Activated T-helper 2 cell treated with anti-CD3 and anti-CD28 coated beads, Interferon-gamma antibody, Interleukin-2, Interleukin-4, amounts not matched to agents 10 μg/mL and 5 μg/mL and 100 μg/mL, durations not matched to agents 14 hours and 24 hours and 36 hours (primary cell): Measurements from ENCODE around the gene HOXD4. TPM values are rescaled to one million over a fixed set of nuclear protein-coding genes. Genes with fewer than 3 reads are reported as not detected.

ENCODE experiments used
- DNase-seq: peaks from one replicate; pipeline ENCODE4 v3.0.0; 2021; ENCODE audit warnings: low spot score
- H3K27ac Mint-ChIP-seq: one replicate; pipeline ENCODE4 v1.8.0; 2021; ENCODE audit warnings: mixed read lengths
- H3K27me3 Mint-ChIP-seq: one replicate; pipeline ENCODE4 v1.8.0; 2021; ENCODE audit warnings: low read depth, mixed read lengths
- H3K36me3 Mint-ChIP-seq: one replicate; pipeline ENCODE4 v1.8.0; 2021; ENCODE audit warnings: low read depth, mixed read lengths
- H3K4me1 Mint-ChIP-seq: one replicate; pipeline ENCODE4 v1.8.0; 2021; ENCODE audit warnings: low read depth, mixed read lengths
- H3K4me3 Mint-ChIP-seq: one replicate; pipeline ENCODE4 v1.8.0; 2021; ENCODE audit warnings: low read depth, mild to moderate bottlenecking, moderate library complexity, mixed read lengths
- H3K9me3 Mint-ChIP-seq: one replicate; pipeline ENCODE4 v1.8.0; 2021; ENCODE audit warnings: mixed read lengths
- intact Hi-C: fragments of 100-400 bp; cut with micrococcal nuclease; formaldehyde crosslinking; loops from one replicate; pipeline ENCODE4 v1.15.1; 2023
- total RNA-seq: library from RNA; stranded (reverse); gene quantifications from 2 replicates; pipeline ENCODE4 v1.2.3, GENCODE V29; 2022

The HOXD4 gene
- total RNA-seq, 1 donor from 2014 or later: not detected

GRCh38 chr2:176186024-176186423, 34.7 kb downstream of the HOXD4 start:
- Mint-ChIP-seq H3K27ac (no peak overlapping the region), H3K27me3 (peaks cover 68% of the 10 kb centered on the region), H3K4me3 (peak overlapping the region; percentile 11), H3K4me1 (peaks cover 10% of the 10 kb centered on the region), H3K9me3 (no peaks in the 10 kb centered on the region), H3K36me3 (peaks cover 3% of the 10 kb centered on the region)
- no peak for DNase-seq
- intact Hi-C loops: no loop called here

- no peaks in the 10 kb centered on the region for H3K9me3 Mint-ChIP-seq
- H3K27me3 Mint-ChIP-seq: peaks cover 74% of the 10 kb centered on the region
- H3K4me3 Mint-ChIP-seq: peak overlapping the region; percentile 76
- peaks cover 3% of the 10 kb centered on the region for H3K36me3 Mint-ChIP-seq
- intact Hi-C loops: no loop called here
- peaks cover 10% of the 10 kb centered on the region for H3K4me1 Mint-ChIP-seq
- no peak overlapping the region for H3K27ac Mint-ChIP-seq
- DNase-seq: no peak
Observed at GRCh38 chr2:176187200-176187898, 36.0 kb downstream of the HOXD4 start.

- DNase-seq: no peak
- intact Hi-C loops: loop anchor here (2.0 kb wide), 1 partner anchor 369 kb away; no protein-coding TSS in a partner anchor
- no peak within 1 kb of the TSS for H3K27ac Mint-ChIP-seq
- H3K36me3 Mint-ChIP-seq: peaks cover 3% of the 10 kb centered on the region
- H3K9me3 Mint-ChIP-seq: no peaks in the 10 kb centered on the region
- H3K27me3 Mint-ChIP-seq: peaks cover 74% of the 10 kb centered on the region
- peaks cover 10% of the 10 kb centered on the region for H3K4me1 Mint-ChIP-seq
- peak within 1 kb of the TSS; percentile 76 for H3K4me3 Mint-ChIP-seq
Observed at GRCh38 chr2:176187899-176188773, 36.8 kb downstream of the HOXD4 start, which contains the start of gene HOXD1. Gene HOXD1 (plus strand): TSS chr2:176188668. CDS start chr2:176188802, 134 bp downstream.

- intact Hi-C loops: loop anchor here (2.0 kb wide), 1 partner anchor 368 kb away; no protein-coding TSS in a partner anchor
- H3K36me3 Mint-ChIP-seq: peaks cover 3% of the 10 kb centered on the region
- peaks cover 10% of the 10 kb centered on the region for H3K4me1 Mint-ChIP-seq
- H3K27me3 Mint-ChIP-seq: peaks cover 74% of the 10 kb centered on the region
- DNase-seq: no peak
- H3K9me3 Mint-ChIP-seq: no peaks in the 10 kb centered on the region
- H3K27ac Mint-ChIP-seq: no peak overlapping the region
- H3K4me3 Mint-ChIP-seq: peak overlapping the region; percentile 33
Observed at GRCh38 chr2:176188774-176189680, 37.7 kb downstream of the HOXD4 start.

DNA sequence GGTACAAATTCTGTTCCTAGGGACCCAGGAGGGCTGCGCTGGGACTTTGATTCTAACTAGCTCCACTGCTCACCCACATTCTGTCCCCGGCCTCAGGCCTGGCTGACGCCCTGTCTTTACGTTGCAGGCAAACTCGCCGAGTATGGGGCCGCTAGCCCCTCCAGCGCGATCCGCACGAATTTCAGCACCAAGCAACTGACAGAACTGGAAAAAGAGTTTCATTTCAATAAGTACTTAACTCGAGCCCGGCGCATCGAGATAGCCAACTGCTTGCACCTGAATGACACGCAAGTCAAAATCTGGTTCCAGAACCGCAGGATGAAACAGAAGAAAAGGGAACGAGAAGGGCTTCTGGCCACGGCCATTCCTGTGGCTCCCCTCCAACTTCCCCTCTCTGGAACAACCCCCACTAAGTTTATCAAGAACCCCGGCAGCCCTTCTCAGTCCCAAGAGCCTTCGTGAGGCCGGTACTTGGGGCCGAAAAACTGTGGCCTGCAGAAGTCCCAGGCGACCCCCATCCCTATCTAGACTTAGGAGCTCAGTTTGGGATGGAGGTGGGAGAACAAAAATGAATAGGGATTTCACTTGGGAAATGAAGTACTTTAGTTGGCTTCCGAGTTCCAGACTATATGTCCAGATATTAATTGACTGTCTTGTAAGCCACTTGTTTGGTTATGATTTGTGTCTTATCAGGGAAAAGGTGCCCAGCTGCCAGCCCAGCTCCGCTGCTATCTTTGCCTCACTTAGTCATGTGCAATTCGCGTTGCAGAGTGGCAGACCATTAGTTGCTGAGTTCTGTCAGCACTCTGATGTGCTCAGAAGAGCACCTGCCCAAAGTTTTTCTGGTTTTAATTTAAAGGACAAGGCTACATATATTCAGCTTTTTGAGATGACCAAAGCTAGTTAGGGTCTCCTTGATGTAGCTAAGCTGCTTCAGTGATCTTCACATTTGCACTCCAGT, 38.6 kb downstream of the HOXD4 start:
- peaks cover 3% of the 10 kb centered on the region for H3K36me3 Mint-ChIP-seq
- DNase-seq: no peak
- peaks cover 10% of the 10 kb centered on the region for H3K4me1 Mint-ChIP-seq
- intact Hi-C loops: loop anchor here (2.0 to 5.0 kb wide), 2 partner anchors 267 to 367 kb away; no protein-coding TSS in a partner anchor
- H3K27ac Mint-ChIP-seq: no peak overlapping the region
- peaks cover 74% of the 10 kb centered on the region for H3K27me3 Mint-ChIP-seq
- no peaks in the 10 kb centered on the region for H3K9me3 Mint-ChIP-seq
- no peak overlapping the region for H3K4me3 Mint-ChIP-seq

- Mint-ChIP-seq H3K27ac (no peak overlapping the region), H3K27me3 (peaks cover 66% of the 10 kb centered on the region), H3K4me3 (no peak overlapping the region), H3K4me1 (peaks cover 8% of the 10 kb centered on the region), H3K36me3 (peaks cover 3% of the 10 kb centered on the region), H3K9me3 (no peaks in the 10 kb centered on the region)
- intact Hi-C loops: loop anchor here (5.0 kb wide), 1 partner anchor 265 kb away; no protein-coding TSS in a partner anchor
- no peak for DNase-seq
Observed at GRCh38 chr2:176192351-176192750, 41.0 kb downstream of the HOXD4 start.

DNA sequence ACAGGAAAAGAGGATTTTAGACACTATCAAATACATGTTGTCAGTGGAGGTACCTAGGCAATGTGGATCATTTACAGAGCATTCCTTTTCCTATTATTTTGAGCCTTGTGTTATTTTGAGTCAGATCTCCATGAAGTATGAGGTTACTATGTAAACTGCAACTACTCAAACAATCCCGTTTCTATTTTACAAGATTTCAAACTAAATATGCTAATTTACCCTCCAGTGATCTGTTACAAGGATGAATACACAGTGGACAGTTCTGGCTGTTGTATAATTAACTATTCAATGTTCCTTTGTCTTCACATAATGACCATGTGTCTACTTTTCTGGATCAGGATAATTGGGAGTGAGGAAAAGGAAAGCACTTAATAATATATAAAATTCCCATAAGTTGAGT, 41.7 kb downstream of the HOXD4 start:
- intact Hi-C loops: loop anchor here (5.0 kb wide), 1 partner anchor 264 kb away; no protein-coding TSS in a partner anchor
- Mint-ChIP-seq H3K9me3 (no peaks in the 10 kb centered on the region), H3K4me3 (no peak overlapping the region), H3K36me3 (peaks cover 1% of the 10 kb centered on the region), H3K27me3 (peaks cover 64% of the 10 kb centered on the region), H3K4me1 (peaks cover 1% of the 10 kb centered on the region), H3K27ac (no peak overlapping the region)
- no peak for DNase-seq

- Mint-ChIP-seq H3K27ac (no peak overlapping the region), H3K27me3 (peaks cover 27% of the 10 kb centered on the region)
Observed at GRCh38 chr2:176199902-176200301, 48.6 kb downstream of the HOXD4 start.

GRCh38 chr2:176200971-176201370, 49.6 kb downstream of the HOXD4 start:
- Mint-ChIP-seq H3K27ac (no peak overlapping the region), H3K27me3 (peaks cover 25% of the 10 kb centered on the region), H3K36me3 (no peaks in the 10 kb centered on the region), H3K4me3 (no peak overlapping the region), H3K9me3 (no peaks in the 10 kb centered on the region), H3K4me1 (no peaks in the 10 kb centered on the region)
- intact Hi-C loops: no loop called here
- DNase-seq: no peak

More at GRCh38 chr2:176199902-176200301, 48.6 kb downstream of the HOXD4 start:
- Mint-ChIP-seq H3K4me3 (no peak overlapping the region), H3K4me1 (no peaks in the 10 kb centered on the region), H3K36me3 (no peaks in the 10 kb centered on the region), H3K9me3 (no peaks in the 10 kb centered on the region)
- intact Hi-C loops: no loop called here
- no peak for DNase-seq

GRCh38 chr2:176202491-176202890, 51.1 kb downstream of the HOXD4 start:
- no peaks in the 10 kb centered on the region for H3K36me3 Mint-ChIP-seq
- H3K4me3 Mint-ChIP-seq: no peak overlapping the region
- intact Hi-C loops: no loop called here
- H3K9me3 Mint-ChIP-seq: no peaks in the 10 kb centered on the region
- no peak overlapping the region for H3K27ac Mint-ChIP-seq
- H3K4me1 Mint-ChIP-seq: no peaks in the 10 kb centered on the region
- no peak for DNase-seq
- peaks cover 17% of the 10 kb centered on the region for H3K27me3 Mint-ChIP-seq
